ENCODE measurements around the gene RREB1.
"Not testable (repeated sequence)": the region's sequence is repeated elsewhere in the genome, so short reads cannot be mapped to it uniquely, and the experiment has no call there.

RREB1 gene

DNA sequence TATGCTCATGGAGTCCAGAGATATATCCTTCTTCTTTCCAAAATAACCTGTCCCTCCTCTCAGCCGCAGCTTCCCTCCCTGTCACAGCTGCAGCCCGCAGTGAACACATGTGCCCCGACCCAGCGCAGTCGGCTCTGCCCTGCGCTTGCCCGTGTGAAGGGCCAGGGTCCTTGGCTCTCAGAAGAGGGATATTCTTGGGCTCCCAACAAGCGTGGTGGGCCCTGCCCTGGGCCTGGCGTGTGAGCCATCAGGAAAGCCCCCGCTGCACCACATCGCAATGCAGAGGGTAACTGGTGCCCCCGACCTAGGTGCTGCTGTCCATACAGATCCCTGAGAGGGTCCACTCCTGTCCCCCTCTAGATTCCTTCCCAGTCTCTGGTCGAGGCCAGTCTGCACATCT, 140.1 kb downstream of the RREB1 start:
- DNase-seq: no peak

DNA sequence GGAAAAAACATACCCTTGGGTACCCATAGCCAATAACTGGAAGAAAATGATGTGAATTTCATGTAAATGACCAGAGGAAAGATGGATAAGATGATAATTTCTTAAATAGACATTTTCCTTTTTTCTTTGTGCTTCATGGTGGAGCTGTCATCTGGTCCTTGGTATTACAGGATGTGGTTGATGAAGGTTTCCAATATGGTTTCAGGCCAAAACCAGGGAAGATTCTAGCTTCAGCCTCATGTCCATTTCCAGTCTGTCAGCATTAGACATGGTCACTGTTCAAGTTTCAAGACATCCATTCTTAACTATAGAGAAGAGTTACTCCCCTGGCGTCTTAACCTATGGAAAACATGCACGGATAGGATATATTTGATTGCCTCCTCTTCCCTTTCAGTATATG, 141.6 kb downstream of the RREB1 start:
- DNase-seq: no peak

DNA sequence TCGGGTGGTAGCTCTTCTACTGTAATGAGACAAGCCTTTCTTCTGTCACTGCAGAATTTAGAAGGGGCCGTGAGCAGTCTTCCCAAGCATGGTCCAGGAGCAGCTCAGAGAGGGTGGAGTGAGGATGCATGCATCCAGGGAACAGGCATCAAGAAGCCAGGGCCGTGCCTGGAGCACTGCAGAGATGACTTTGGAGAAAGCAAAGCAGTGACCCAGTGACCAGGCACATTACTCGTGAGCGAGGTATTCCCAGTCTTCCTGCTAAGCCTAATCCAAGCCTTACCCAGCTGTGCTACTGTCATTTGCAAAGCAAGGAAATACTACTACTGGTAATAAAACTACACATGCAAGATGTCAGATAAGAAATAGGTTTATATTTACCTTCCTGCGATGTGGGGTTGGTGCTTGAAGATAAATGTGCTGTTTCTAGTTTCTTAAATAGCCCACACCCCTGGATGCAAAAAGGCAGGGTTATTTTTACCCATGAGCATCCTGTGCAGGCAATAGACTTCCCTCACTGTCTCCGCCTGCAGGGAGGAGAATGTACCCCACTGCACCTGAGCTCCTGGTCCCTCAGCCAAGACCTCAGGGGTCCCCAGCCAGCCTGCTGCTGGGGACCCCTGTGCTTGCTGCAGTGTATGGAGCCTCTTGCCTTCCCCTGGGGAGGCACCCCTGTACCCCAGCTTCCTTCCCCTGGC, 142.3 kb downstream of the RREB1 start:
- DNase-seq: no peak

GRCh38 chr6:7250812-7251211, 143.1 kb downstream of the RREB1 start:
- DNase-seq: no peak

DNA sequence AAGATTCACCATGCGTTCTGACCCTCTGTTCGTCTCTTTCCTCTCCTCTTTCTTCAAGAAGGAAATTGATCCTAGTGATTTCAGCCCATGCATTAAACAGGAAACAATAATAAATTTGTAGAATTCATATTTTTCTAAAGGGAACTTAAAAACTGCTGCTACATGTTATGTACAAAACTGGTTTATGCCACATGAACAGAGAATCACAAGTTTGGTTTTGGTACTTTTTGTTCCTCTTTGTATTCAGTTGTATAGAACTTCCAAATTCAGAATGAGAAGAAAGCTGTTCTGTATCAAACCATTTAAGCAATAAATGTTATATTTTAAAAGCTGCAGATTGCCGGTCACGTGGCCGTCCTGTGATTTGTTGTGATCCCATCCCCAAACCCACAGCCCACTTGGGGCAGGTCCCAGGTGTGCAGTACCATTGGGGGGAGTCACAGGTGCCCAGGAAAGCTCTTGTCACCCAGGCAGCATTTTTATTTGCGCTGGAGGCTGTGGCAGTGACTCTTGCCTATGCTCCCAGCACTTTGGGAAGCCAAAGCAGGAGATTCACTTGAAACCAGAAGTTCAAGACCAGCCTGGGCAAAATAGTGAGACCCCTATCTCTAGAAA, 144.0 kb downstream of the RREB1 start:
- no peak for DNase-seq

DNA sequence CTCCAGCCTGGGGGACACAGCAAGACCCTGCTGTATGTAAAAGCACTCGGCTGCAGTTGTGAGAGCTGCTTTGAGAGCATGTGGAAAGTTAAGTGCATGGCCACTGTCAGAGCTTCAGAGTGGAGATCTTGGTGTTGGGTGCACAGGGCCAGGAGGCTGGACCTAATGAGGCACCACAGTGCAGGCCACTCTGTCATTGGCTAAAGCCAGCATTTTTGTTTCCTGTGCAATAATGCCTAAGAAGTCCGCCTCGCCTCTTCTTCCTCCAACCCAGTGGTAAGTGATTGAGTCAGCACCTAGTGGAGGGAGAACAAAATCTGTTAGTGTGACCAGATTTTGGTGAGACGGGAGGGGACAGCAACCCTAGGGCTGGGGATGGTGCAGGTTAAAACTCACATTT, 144.6 kb downstream of the RREB1 start:
- DNase-seq: no peak

DNA sequence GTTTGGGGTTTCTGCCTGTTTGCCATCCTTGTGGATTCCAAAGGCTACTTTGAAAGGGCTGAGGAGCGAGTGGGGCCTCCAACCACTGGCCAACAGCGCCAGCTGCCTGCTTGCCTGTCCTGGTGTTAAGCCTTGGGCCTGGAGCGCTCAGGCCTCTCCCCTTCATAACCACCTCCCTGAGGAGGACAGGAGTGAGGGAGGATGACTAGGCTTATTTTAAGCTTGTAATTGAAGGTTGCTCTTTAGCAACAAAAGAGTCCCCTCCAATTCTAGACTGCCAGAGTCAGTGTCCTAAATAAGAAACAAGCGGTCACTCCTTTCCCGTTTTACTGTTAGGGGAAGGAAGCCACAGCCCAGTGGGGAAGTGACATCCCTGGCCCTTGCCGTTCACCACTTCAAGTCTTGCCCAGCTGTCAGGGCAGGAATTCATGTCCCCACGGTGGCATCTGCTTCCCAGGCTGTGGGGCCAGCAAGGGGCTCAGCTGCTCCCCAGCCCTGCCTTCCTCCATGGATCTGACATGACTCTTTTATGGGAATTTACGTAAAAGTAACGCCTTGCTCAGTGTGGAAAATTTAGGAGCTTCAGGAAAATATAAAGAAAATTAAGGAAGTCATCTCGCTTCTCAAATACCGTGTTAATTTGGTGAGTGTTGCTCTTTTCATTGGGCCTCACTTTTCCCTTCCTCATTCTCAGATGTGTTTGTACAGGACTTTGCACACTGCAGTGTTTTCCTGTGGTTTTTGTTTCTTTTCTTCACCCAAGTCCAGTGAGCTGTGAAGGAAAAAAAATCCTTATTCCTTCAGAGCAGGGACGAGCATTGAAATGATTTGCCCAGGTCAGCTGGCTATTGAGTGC, 147.4 kb downstream of the RREB1 start:
- DNase-seq: no peak

DNA sequence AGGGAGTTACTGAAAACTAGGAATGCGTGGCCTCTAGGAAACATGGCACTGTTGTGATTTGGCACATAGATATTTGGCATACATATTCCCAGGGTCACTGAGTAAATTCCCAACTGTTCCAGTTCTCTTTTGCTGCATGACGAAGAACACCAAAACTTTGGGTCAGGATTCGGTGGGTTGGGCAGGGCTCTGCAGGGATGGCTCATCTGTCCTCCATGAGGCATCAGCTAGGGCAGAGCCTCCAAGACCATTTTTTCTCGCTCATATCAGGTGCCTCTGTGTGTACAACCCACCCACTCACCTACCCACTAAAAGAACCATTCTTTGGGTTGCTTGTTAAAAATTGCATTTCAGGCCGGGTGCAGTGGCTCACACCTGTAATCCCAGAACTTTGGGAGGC, 148.2 kb downstream of the RREB1 start:
- DNase-seq: no peak

DNA sequence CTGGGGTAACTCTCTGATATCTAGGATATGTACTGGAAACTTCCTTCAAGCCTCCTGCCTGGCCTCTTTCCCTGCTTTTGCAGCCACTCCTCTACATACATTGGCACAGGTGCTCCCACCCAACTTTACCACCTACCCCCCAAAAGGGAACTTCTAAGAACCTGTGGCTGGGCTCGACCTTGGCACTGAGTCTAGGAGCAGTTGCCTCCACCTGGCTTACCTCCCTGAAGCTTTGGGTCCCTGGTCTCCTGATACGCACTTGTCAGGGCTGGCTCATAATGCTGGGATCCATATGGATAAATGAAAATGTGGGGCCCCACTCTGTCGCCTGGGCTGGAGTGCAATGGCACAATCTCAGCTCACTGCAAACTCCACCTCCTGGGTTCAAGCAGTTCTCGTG, 149.0 kb downstream of the RREB1 start:
- DNase-seq: no peak

DNA sequence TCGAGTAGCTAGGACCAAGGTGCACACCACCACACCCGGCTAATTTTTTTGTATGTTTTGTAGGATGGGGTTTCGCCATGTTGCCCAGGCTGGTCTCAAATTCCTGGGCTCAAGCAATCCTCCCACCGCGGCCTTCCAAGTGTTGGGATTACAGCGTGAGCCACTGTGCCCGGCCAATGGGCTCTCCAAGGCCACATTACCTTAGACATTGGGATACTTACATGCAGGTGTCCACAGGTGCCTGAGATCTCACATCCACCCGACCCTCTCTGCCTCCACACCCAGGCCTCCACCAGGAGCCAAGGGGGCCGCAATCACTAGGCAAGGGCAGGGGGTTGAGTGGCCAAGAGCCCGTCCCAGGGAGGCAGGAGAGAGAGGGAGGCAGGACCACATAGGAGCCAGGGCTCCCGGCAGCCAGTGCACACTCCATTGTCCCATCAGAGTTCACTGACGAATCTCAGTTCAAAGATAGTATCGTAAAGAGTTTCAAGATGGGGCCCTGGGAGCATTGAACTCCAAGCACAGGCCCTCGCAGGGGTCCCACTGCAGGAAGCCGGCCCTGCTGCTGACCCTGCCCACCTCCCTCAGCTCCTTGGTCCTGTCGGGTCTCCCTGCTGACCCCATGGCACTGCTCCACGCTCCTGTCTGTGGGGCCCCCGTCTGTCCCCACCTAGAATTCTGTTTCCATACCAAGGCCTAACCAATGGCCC, 149.9 kb downstream of the RREB1 start:
- DNase-seq: no peak

DNA sequence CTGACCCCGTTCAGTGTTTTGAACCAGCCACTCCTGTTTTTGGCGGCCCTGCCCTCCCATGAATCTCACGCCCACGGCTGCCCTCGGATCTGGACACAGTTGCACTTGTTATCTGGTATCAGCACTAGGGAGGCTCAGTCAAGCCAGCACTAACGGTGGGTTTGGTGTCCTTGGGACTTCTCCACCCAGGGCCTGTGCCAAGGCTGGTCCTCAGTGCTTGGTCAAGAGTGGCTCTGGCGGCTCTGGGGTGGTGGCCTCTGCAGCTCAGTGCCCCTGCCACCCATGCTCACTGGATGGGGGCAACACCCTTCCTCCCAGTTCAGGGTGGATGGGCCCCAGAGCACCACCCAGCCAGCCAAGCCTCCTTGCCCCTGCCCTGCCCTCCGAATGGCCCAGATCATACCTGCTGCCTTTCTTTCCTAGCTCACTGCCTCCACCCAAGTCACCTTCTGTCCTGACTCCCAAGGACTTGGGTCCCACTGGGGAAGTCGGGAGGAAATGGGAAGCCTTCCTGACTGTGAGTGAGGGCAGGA, 150.5 kb downstream of the RREB1 start:
- DNase-seq: no peak

DNA sequence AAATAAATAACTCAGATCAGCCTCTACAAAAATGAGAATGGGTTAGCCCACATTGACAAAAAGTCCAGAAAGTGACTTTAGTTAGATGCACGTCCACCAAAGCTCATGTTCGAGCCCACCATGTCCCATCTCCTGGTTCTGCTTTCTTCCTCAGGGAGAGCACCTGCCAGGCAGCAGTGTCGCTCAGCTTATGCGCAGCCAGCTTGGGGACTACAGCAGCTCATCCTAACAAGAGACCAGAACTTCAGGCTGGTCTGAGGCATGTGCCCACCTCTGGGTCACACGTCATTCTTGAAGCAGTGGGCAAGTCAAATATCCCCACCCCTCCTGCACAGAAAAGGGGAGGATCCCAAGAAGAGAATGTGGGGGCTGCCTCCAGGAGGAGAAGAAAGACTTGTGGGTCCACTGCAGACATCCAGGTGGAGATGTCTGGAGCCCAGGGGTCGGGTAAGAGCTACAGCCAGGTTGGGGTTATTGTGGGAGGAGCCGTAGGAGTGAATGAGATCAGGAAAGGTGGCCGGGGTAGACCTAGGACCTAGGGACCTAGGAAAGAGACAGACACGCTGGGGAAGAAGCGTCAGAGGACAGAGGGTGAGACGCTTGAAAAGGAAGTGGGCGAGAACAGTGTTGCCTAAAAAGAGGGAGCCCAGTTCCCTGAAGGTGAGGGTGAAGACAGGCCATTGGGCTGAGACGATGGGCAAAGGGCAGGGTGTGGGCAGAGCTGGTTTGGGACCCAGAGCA, 152.7 kb downstream of the RREB1 start:
- DNase-seq: no peak

- peak; percentile 10 for DNase-seq
Observed at GRCh38 chr6:7261032-7261841, 153.5 kb downstream of the RREB1 start.

GRCh38 chr6:7261852-7262461, 154.2 kb downstream of the RREB1 start:
- DNase-seq: peak; percentile 50

- DNase-seq: no peak
Observed at GRCh38 chr6:7262746-7263518, 155.2 kb downstream of the RREB1 start.

GRCh38 chr6:7263519-7263805, 155.7 kb downstream of the RREB1 start:
- not testable (repeated sequence) for DNase-seq

DNA sequence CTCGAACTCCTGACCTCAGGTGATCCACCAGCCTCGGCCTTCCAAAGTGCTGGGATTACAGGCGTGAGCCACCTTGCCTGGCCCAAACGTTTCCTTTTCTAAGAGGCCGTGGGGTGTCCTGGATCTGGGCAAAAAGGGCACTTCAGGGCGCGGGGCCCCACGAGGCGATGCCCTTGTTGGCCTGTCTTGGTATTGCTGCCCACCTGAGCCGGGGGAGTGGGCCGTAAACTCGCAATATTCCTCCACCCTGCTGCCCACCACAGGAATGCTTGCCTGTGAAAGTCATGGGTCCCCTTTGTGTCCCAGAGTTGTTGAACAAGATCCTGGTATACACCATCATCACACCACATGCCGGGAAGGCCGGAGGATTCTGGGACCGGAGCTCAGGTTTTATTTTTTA, 156.3 kb downstream of the RREB1 start:
- no peak for DNase-seq

GRCh38 chr6:7264686-7265384, 157.1 kb downstream of the RREB1 start:
- DNase-seq: no peak

DNA sequence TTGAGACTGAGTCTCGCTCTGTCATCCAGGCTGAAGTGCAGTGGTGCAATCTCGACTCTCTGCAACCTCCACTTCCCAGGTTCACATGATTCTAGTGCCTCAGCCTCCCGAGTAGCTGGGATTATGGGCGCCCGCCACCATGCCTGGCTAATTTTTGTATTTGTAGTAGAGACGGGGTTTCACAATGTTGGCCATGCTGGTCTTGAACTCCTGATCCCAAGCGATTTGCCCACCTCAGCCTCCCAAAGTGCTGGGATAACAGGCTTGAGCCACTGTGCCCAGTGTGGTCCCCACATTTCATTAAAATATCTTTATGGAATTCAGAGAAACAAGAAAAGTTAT, 157.6 kb downstream of the RREB1 start:
- not testable (repeated sequence) for DNase-seq

DNA sequence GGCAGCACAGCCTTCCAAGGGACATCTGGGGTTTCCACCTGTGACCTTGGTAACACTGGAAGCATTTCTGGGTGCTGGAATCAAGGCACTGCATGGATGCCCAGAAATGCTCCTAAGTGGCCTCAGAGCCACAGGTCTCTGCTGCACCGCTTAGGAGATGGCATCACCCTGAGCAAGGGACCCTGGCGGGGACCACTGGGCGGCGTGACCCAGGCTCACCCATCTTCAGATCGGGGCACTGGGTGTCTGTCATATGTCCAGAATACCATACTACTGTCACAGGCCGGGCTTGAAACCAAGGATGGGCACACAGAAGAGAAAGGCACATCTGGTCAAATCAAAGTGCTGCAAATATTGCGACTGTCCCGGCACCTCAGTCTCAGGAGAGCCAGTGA, 159.3 kb downstream of the RREB1 start:
- no peak for DNase-seq
